WTC11 (cell line): ENCODE data around the gene ATP10D. TPM values are rescaled to one million over a fixed set of nuclear protein-coding genes. Genes with fewer than 3 reads are reported as not detected.

Experiments
- ATAC-seq: fragments of 200-7000 bp; cut with Tn5 transposase; 2 replicates; pipeline ENCODE4 v1.10.0; 2021; ENCODE audit warnings: mild to moderate bottlenecking, moderate library complexity
- CTCF ChIA-PET: fragments of 300-600 bp; sonication (Branson Sonifier 250); formaldehyde crosslinking; loops from one replicate; lab custom pipeline; 2021; ENCODE audit warnings: antibody characterized with exemption; lab: Charles Lee
- POLR2A ChIA-PET: fragments of 350-600 bp; sonication (Branson Sonifier 250); formaldehyde crosslinking; loops from one replicate; lab custom pipeline; 2021; ENCODE audit warnings: antibody characterized with exemption; lab: Charles Lee
- DNase-seq: peaks from one replicate; pipeline ENCODE4 v3.0.0; 2021; ENCODE audit warnings: low spot score
- H3K27ac Mint-ChIP-seq: 2 replicates; pipeline ENCODE4 v1.8.0; 2021; ENCODE audit warnings: mixed read lengths
- H3K27me3 Mint-ChIP-seq: 2 replicates; pipeline ENCODE4 v1.8.0; 2021; ENCODE audit warnings: low read depth, mild to moderate bottlenecking, moderate library complexity, mixed read lengths
- H3K36me3 Mint-ChIP-seq: 2 replicates; pipeline ENCODE4 v1.8.0; 2021; ENCODE audit warnings: mixed read lengths
- H3K4me1 Mint-ChIP-seq: 2 replicates; pipeline ENCODE4 v1.8.0; 2022; ENCODE audit warnings: mixed read lengths
- H3K4me3 Mint-ChIP-seq: 2 replicates; pipeline ENCODE4 v1.8.0; 2021; ENCODE audit warnings: mild to moderate bottlenecking, moderate library complexity, mixed read lengths
- H3K9me3 Mint-ChIP-seq: 2 replicates; pipeline ENCODE4 v1.8.0; 2021; ENCODE audit warnings: mixed read lengths
- AFF4 ChIP-seq: sonication (generic); formaldehyde crosslinking; IDR thresholded peaks from 2 replicates; pipeline ENCODE4 v1.8.1; 2023; ENCODE audit warnings: mild to moderate bottlenecking, missing genetic modification reagents, borderline replicate concordance
- AR ChIP-seq: fragments of 250-450 bp; sonication (Bioruptor Pico); IDR thresholded peaks from 2 replicates; pipeline ENCODE4 v1.9.0; 2021; ENCODE audit warnings: mild to moderate bottlenecking
- ATF1 ChIP-seq: sonication (generic); formaldehyde crosslinking; IDR thresholded peaks from 2 replicates; pipeline ENCODE4 v1.8.1; 2023; ENCODE audit warnings: mild to moderate bottlenecking, moderate library complexity, missing genetic modification reagents
- ATF6 ChIP-seq: sonication (generic); formaldehyde crosslinking; IDR thresholded peaks from 2 replicates; pipeline ENCODE4 v1.8.1; 2023; ENCODE audit warnings: mild to moderate bottlenecking, missing genetic modification reagents
- CBFB ChIP-seq: sonication (generic); formaldehyde crosslinking; IDR thresholded peaks from 2 replicates; pipeline ENCODE4 v1.8.1; 2022; ENCODE audit warnings: mild to moderate bottlenecking, low read depth, missing genetic modification reagents
- E2F4 ChIP-seq: sonication (generic); formaldehyde crosslinking; IDR thresholded peaks from 2 replicates; pipeline ENCODE4 v1.8.1; 2022; ENCODE audit warnings: low read depth, mild to moderate bottlenecking, moderate library complexity, missing genetic modification reagents, borderline replicate concordance
- FOXJ3 ChIP-seq: sonication (generic); formaldehyde crosslinking; IDR thresholded peaks from 2 replicates; pipeline ENCODE4 v1.9.0; 2021; ENCODE audit warnings: missing genetic modification reagents, mild to moderate bottlenecking, borderline replicate concordance
- HMGXB4 ChIP-seq: sonication (generic); formaldehyde crosslinking; IDR thresholded peaks from 2 replicates; pipeline ENCODE4 v1.8.1; 2023; ENCODE audit warnings: mild to moderate bottlenecking, moderate library complexity, missing genetic modification reagents
- IRF2 ChIP-seq: sonication (generic); formaldehyde crosslinking; IDR thresholded peaks from 2 replicates; pipeline ENCODE4 v1.8.0; 2022; ENCODE audit warnings: low read depth, missing genetic modification reagents, borderline replicate concordance
- MLX ChIP-seq: sonication (generic); formaldehyde crosslinking; IDR thresholded peaks from 2 replicates; pipeline ENCODE4 v1.8.1; 2023; ENCODE audit warnings: mild to moderate bottlenecking, missing genetic modification reagents, moderate library complexity
- MXD4 ChIP-seq: fragments of 250-450 bp; sonication (Bioruptor Pico); IDR thresholded peaks from 2 replicates; pipeline ENCODE4 v1.8.0; 2021; ENCODE audit warnings: mild to moderate bottlenecking, moderate library complexity, borderline replicate concordance
- ZBTB21 ChIP-seq: sonication (generic); formaldehyde crosslinking; IDR thresholded peaks from 2 replicates; pipeline ENCODE4 v1.8.1; 2023; ENCODE audit warnings: mild to moderate bottlenecking, missing genetic modification reagents, borderline replicate concordance
- ZBTB43 ChIP-seq: sonication (generic); formaldehyde crosslinking; IDR thresholded peaks from 2 replicates; pipeline ENCODE4 v1.8.1; 2023; ENCODE audit warnings: mild to moderate bottlenecking, missing genetic modification reagents
- ZNF219 ChIP-seq: sonication (generic); formaldehyde crosslinking; IDR thresholded peaks from 2 replicates; pipeline ENCODE4 v1.8.0; 2023; ENCODE audit warnings: missing genetic modification reagents, mild to moderate bottlenecking, borderline replicate concordance
- ZNF232 ChIP-seq: sonication (generic); formaldehyde crosslinking; IDR thresholded peaks from 2 replicates; pipeline ENCODE4 v1.8.0; 2022; ENCODE audit warnings: mild to moderate bottlenecking, missing genetic modification reagents
- ZNF281 ChIP-seq: sonication (generic); formaldehyde crosslinking; IDR thresholded peaks from 2 replicates; pipeline ENCODE4 v1.8.0; 2023; ENCODE audit warnings: mild to moderate bottlenecking, missing genetic modification reagents
- ZSCAN18 ChIP-seq: fragments of 250-450 bp; sonication (Bioruptor Pico); IDR thresholded peaks from 2 replicates; pipeline ENCODE4 v2.1.2; 2022; ENCODE audit warnings: mild to moderate bottlenecking, moderate library complexity
- total RNA-seq: library from RNA; stranded (reverse); gene quantifications from 3 replicates; pipeline ENCODE4 v1.2.3, GENCODE V29; 2021

The ATP10D gene
- total RNA-seq, 1 experiment from 2014 or later, result 3.1 TPM

GRCh38 chr4:47505666-47506065 lies 20.6 kb downstream of the ATP10D start:
- no peaks in the 10 kb centered on the region for H3K36me3 Mint-ChIP-seq
- H3K27ac Mint-ChIP-seq, result no peak overlapping the region
- ChIA-PET POLR2A (no interaction called here), CTCF (interaction anchor here (0.5 kb wide), 1 partner anchor 22 kb away, joined by 5 read pairs; no protein-coding TSS in a partner anchor)
- H3K27me3 Mint-ChIP-seq, result no peaks in the 10 kb centered on the region
- H3K9me3 Mint-ChIP-seq, result 0 out of 2 replicates have a peak, but pooled peaks cover 4% of the 10 kb centered on the region
- DNase-seq, result no peak
- no peak overlapping the region for H3K4me3 Mint-ChIP-seq
- ATAC-seq, result no peak
- peaks cover 14% of the 10 kb centered on the region for H3K4me1 Mint-ChIP-seq
- no peak for TF ChIP-seq FOXJ3 (CRISPR knock-in tag)
- TF ChIP-seq ZBTB21 (CRISPR knock-in tag), result no peak
- TF ChIP-seq MLX (CRISPR knock-in tag), result no peak
- TF ChIP-seq E2F4, result no peak
- no peak for TF ChIP-seq MXD4 (CRISPR knock-in tag)
- TF ChIP-seq ATF6 (CRISPR knock-in tag), result no peak
- no peak for TF ChIP-seq AR (CRISPR knock-in tag)
- TF ChIP-seq ATF1 (CRISPR knock-in tag), result no peak
- TF ChIP-seq ZSCAN18 (CRISPR knock-in tag), result no peak
- TF ChIP-seq ZBTB43 (CRISPR knock-in tag), result no peak
- no peak for TF ChIP-seq ZNF232 (CRISPR knock-in tag)
- TF ChIP-seq ZNF281 (CRISPR knock-in tag), result no peak
- TF ChIP-seq IRF2 (CRISPR knock-in tag), result no peak
- no peak for TF ChIP-seq AFF4 (CRISPR knock-in tag)
- TF ChIP-seq ZNF219, result no peak
- TF ChIP-seq CBFB (CRISPR knock-in tag), result no peak
- TF ChIP-seq HMGXB4 (CRISPR knock-in tag), result no peak
